Eye (tissue), 1 donor: Measurements from ENCODE around the gene SYTL3.
"Not testable (repeated sequence)": the region's sequence is repeated elsewhere in the genome, so short reads cannot be mapped to it uniquely, and the experiment has no call there.

Experiments
- DNase-seq: peaks from one replicate; pipeline ENCODE4 v3.0.0-alpha.2; 2015

Gene SYTL3

DNA sequence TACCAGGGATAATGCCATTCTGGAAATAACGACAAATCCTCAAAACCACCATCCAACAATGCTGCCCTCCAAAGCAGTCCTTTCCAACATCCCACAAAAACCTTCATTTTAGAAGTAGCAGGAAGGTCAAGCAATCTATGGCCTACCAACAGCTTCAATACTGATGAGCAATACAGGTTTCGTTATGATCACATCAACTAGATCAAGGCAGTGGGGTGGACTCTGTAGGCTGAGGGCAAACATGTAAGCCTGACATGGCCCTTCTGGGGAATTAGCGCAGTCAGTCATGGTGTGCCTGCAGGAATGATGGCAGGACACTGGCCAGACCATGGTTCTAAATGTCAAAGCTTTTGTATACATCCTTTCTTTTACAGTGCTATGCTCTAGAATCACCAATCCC lies 127.7 kb downstream of the SYTL3 start:
- DNase-seq: no peak

DNA sequence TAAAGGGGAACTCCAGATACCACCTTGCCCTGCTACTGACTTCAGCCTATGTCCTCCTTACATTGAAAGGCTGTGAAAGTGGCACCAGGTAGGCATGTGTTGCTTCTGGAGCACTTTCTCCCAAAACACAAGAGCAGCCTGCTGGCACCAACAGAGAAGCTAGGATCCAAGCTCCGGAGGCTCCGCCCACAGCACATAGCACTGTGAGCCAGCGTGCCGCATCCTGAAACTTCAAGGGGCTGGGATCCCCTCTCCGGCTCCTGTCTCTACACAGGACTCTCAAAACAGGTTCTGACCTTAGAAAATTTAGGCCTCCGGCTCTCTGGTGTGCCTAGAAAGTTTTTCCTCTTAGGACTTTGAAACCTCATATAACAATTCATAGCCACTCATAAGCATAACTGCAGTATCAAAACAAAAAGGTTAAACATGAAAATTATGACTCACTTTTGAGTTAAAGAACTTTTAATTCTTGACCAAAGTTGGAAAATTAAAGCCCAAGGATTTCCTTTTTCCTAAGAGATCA lies 128.2 kb downstream of the SYTL3 start:
- no peak for DNase-seq

DNA sequence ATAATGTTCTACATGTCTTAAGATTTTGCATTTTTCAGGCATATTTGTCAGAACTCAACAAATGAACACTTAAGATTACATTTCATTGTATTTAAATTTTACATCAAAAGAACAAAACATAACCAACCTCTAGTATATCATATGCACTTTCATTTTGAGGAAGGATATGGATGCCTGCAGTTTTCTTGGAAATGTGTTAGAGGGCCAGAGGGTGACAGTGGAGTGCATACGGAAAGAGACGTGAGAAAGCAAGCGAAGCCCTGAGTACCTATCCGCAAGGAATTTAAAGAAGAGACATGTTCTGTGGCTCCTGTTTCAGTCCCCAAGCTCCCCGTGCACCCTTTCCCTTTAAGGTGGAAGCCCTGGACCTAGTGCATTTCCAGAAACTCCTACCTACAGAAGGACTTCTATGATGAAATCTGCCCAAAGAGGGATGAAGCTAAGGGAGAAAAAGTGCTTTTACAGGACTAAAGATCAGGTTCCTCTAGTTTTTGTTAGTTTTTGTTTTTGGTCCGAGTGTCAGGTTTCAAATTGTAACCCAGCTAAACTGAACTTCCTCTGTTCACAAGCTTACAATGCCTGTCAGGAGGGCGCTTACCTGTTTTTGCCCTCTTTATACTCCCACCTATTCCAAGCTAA lies 130.5 kb downstream of the SYTL3 start:
- DNase-seq: no peak

DNA sequence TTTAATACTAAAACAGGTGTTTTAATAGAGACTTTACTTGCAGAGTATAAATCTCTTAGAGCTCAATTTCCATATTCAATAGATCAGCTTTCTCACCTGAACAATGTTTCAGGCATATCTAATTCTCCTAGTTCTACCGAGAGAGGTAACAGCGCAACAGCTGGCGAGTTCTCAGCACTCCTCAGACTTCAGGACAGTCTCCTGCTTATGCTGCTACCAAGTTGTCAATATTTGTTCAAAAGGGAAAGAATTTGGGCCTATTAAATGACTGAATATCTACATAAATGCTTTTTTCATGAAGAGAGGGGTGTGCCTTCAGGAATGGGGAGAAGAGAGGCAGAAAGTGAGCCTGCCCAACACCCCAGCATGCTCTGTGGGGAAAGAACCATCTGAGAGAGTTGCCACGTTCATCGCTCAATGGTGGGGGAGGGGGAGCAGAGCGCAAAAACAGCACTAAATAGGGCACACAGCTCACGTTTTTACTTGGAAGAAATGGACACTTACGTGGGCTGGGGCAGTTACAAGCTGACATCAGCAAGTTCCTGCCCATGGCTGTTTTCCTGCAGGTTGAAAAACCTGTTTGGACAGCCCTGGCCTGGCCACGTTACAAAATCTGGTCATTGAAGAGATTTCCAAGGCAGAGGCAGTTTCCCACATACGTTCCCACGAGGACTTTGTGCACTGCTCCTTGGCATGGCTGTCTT lies 131.3 kb downstream of the SYTL3 start:
- DNase-seq: no peak

DNA sequence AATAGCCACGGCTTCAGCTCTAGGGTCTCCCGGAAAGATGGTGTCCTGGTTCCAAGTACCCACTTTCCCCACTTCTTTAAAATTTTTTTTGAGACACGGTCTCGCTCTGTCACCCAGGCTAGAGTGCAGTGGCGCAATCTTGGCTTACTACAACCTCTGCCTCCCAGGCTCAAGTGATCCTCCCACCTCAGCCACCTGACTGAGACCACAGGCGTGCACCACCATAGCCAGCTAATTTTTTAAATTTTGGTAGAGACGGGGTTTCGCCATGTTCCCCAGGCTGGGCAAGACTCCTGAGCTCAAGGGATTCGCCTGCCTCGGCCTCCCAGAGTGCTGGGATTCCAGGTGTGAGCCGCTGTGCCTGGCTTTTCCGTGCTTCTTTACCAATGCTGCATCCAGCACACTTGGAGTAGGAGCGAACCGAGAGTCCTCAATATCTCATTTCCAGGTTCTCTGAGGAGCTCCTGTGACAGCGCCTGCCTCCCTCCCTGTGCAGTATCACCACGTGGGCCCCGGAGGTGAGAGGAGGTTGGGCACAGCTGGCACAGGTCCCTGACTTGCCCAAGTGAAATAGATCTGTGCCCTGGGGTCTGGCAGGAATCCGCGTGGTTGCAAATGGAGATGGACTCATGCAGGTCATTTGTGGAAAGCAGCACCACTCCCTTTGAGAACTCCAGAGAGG lies 132.0 kb downstream of the SYTL3 start:
- no peak for DNase-seq

DNA sequence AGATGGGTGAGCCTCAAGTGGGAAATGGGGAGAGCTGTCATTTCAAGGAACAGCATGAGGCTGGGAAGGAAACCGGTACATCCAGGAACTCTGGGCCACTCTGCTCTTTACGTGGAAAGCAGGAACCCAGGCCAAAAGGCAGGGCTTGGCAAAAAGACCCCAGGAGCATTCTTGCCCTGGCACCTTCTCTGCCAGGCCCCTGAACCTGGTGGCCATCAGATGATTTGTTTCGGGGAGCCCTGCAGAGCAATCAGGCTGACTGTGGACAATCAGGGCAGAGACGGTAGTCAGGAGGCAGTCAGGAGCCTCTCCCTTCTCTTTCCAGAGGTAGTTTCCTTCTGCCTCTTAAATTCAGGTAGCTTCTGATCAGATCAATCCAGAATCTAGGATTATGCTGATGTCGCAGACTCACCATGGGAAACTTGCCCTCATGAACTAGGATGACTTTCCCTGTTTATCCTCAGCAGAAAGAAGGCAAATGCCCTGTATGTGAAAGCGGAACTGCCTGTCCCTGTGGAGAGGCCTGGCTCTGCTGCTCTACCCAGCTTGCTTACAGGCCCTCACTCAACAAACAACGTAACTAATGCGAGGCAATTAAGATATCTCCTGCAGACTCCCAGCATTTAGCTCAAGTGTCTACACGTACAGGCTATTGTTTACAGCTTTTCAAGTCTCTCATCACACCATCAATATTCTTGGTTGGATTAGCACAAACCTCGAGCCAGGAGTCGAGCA lies 132.7 kb downstream of the SYTL3 start:
- no peak for DNase-seq

DNA sequence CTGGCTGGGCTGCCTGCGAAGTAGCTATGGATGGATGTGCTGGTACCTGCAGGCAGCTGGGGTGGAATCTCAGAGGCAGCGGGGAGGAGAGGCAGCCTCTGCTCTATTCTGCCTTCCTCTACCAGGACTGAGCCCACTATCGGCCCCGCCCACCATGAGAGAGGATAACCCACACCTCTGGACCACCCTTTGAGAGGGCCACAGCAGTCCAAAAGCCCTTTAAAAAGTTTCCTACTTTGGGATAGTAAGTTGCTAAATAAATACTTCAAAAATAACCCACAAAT lies 133.3 kb downstream of the SYTL3 start:
- DNase-seq: no peak

DNA sequence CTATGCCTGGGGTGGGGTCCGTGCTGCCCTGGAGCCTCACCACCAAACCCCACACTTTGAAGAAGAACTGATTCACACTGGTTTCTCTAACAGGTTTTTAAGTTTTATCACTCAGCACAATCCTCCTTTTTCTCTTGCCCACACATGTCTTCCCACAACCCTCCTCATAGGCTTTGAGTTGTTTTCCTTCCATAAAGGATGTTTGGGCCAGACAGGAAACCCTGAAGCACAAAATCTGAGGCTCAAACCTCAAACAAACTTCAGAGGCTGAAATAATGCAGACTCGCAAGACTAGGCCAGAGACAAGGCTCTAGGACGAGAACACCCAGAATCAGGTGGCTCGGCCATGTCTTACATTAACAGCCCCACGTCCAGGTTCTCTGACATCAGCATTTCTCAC lies 134.0 kb downstream of the SYTL3 start:
- no peak for DNase-seq

DNA sequence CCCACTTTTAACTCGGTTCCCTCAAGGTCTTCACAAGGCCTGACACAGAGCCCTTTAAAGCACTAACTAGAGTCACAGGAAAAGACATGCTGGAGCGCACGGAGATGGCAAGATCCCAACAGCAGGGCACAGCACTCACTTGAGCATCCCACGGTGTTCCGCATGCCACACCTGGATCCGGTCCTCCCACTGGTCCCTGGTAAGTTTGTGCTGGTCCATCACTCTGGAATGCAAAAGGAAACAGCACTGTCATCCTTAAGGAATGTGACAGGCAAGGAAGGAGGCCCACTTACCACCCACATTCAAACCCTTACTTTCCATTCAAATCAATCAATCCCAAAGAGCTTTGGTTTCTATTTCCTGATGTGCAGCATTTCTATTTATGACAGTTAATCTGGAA lies 134.7 kb downstream of the SYTL3 start:
- DNase-seq: no peak

DNA sequence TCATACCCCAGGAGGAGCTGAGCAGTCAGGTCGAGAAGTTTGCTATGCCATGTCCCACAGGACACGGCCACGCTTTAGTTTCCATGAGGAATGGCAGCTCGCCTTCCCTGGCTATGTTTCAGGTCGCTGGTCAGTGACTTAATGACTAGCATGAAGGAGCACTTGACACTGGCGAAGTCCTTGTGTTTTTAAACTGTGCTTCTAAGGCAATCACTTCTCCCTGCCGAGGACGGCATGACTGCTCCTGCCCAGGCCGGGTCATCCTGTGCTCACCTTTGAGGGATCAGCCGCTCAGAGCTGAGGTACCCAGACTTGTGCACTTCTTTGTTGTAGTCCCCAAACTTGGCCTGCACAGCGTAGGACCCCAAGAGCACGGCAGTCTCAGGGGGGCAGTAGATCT lies 135.2 kb downstream of the SYTL3 start:
- no peak for DNase-seq

DNA sequence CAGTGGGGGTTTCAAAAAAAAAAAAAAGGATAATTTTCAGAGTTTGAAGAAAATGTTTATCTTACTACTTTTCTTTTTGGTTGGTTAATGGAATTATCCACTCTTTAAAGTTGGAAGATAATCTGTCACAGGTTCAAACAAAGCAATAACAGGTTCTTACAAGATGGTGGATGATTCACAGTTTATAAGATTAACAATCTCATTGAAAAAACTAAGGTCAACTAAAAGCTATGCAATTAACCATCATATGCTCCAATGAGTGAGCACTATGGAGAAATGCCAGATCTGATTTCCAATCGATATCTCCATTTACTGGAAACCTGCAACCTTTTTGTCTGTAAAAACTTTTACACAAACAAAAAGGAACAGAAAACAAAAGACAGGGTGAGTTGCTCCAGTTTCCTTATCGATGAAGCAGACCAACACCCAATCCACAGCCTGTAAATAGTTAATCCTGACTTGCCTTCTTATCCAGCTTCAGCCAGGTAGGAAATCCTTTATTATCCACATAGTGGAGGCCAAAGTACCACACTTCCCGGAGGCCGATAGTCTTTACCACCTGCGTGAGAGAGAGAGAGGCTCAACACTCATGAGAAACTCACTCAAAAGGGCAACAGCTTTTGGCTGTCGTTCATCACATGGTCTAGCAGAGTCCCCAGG lies 136.9 kb downstream of the SYTL3 start:
- no peak for DNase-seq

DNA sequence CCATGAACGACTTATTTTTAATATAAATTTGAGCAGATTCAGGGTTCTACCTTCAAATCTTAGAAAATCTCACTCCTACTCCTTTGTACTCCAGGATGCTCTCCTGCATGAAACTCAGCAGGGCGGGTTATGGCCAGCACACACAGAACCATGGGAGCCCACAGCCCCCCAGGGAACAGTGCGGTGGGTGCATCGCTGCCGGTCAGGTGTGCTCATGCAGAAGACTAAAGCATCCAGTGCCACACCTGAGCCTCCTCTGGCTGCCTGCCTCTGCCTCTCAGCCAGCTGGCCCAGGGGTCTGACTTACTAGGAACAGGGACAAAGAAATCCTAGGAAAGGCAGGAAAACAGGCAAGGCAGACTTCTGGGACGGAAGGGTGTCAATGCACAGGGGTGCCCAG lies 137.5 kb downstream of the SYTL3 start:
- DNase-seq: no peak

DNA sequence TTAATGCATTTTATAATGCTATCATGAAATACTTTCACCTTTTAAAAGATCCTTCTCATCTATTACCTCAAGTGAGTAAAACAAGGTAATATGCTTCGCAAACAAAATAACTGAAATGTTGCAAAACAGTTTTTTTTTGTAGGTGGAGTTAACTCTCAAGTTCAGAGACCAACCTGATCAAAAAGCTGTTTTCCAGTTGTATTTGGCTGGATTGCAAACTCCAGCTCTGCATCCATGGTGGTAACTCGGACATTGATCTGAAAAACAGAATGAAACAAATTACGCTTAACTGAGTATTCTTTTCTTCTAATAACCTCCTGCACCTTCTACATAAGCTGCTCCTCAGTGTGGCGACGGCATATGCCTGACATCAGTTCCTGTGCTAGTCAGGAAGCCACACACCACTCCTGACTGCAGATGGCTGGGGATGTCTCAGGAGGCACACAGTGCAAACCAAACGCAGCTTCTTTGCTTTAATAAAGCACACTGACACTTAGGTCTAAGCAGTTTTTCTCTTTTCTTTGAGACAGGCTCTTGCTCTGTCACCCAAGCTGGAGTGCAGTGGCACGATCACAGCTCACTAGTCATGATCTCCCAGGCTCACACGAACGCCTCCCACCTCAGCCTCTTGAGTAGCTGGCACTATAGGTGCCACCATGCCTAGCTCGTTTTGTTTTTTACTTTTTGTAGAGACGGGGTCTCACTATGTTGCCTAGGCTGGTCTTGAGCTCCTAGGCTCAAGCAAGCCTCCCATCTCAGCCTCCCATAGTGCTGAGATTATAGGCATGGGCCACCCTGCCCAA lies 139.5 kb downstream of the SYTL3 start:
- no peak for DNase-seq

DNA sequence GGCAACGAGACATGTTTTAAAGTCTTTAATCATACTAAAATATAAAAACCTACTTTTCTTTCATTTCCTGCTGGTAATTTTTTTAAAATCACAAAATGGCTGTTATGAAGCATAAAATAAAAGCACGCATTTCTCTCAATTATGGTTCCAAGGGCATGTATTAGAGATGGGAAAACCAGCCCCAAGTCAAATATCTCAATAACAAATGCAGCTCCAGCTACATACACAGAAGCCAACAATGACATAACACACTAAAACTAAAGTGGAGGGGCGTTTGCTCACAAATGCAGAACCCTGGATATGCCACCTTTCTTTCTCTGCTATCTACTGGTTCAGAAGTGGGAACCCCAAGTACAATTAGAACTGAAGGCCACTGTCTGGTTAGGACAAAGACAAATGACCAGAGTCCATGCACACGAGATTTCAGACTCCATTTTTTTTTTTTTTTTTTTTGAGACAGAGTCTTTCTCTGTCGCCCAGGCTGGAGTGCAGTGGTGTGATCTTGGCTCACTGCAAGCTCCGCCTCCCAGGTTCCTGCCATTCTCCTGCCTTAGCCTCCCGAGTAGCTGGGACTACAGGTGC lies 141.5 kb downstream of the SYTL3 start:
- no peak for DNase-seq

DNA sequence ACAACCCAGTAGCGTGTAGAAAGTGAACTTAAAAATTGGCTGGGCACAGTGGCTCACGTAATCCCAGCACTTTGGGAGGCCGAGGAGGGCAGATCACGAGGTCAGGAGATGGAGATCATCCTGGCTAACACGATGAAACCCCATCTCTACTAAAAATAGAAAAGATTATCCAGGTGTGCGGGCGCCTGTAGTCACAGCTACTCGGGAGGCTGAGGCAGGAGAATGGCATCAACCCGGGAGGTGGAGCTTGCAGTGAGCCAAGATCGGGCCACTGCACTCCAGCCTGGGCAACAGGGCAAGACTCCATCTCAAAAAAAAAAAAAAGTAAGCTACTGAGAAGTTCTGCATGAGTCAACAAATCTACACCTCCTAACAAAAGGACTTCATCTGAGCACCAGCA lies 142.7 kb downstream of the SYTL3 start:
- not testable (repeated sequence) for DNase-seq

DNA sequence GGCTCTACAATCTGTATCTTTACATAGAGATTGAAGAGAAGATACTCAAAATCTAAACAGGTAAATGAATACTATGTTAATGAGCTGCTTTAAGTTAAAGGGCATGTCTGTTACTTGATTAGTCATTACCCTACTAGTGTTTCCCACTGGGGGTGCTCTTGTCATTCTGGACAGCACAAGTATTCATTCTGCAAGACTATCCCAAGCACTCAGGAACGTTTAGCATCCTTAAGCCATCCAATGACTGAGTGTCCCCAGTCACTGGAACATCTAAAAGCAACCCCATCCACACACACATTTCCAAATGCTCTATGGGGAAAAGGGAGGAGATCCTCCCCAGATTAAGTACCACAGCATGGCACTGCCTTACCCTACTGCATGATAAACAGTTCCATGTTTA lies 143.6 kb downstream of the SYTL3 start:
- no peak for DNase-seq

DNA sequence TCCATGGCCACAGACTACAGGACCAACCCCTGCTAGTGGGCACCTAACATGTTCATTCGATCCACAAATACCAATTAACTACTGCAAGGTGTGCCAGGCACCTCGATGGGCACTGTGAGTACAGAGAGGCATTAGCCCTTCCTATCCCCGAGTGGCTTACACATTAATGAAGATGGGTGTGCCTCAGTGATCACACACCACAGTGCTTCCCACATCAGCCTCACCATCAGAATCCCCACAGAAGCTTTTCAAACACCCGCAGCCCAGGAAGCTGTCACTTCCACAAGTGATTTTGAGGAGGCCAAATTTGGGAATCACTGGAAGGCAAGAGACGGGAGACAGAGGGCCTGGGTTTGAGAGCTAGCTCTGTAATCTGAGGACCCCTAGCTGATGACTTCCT lies 145.7 kb downstream of the SYTL3 start:
- DNase-seq: no peak

DNA sequence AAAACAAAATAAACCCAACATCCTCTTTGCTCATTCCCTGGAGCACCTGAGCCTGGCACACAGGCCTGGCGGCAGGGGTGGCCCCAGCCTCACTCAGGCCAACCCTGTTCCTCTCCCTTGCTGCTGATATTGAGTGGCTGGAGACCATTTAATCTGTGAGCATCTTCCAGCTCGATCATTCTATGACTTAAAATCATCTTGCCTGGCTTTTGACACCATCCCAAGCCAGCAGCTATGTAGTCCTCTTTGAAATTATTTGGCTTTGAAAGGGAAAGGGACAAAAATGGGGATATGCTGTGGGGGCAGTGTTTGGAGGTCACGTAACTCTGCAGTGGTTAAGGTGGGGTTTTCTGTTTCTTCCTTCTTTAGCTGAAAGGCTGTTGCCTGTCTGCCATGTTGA lies 146.5 kb downstream of the SYTL3 start:
- no peak for DNase-seq

DNA sequence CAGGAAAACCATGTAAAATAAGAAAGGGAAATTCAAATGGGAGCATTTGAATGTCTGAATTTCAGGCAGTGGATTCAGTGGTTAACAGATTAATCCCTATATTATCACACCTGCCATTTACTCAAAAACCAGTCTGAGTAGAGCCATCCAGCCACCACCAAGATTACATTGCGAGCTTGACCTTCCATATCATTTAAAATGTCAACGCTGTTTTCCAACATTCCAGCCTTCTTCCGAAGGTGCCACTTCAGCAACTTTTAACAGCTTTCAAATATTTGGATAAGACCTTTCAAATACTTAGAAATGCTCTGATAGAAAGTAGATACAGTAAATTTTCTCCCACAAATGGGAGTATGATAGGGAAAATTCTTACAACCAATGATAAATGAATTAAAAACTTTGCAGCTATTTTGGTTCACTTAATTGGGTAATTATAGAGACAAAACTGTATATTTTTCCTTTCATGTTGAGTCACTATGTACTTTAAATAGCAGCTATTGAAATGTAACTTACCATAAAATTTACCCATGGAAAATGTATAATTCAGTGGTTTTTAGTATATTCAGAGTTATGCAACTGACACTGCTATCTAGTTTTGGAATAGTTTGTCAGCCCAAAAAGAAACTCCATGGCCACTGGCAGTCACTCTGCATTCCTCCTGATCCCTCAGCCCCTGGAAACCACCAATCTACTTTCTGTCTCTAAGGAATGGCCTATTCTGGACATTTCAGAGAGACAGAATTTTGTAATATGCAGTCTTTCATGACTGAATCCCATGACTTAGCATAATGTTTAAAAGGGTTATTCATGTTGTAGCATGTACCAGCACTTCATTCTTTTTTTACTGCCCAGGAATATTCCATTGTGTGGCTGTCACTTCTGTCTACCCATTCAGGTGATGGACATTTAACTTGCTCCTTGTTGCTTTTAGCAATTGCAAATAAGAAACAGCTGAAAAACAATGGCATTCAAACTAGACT lies 147.8 kb downstream of the SYTL3 start:
- peak; percentile 83 for DNase-seq

DNA sequence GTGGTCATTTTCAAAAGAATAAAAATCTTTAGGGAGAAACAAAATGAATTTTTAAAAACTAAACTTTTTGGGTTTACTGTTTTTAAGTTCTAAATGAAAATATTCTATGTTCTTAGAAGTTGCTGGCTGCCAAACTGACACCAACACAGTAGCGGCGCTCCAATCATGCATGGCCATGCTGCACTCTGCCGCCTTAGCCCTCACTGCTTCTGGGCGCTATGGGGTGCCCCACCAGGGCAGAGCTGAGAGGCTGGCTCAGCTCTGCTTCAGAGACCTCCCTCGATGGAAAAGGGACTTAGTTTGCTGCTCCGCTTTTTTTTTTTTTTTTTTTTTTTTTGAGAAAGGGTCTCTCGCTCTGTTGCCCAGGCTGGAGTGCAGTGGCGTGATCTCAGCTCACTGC lies 148.5 kb downstream of the SYTL3 start:
- no peak for DNase-seq
